T-helper 17 cell (primary cell): Measurements from ENCODE around the gene CR1. TPM values are rescaled to one million over a fixed set of nuclear protein-coding genes. Genes with fewer than 3 reads are reported as not detected.
"Not testable (repeated sequence)": the region's sequence is repeated elsewhere in the genome, so short reads cannot be mapped to it uniquely, and the experiment has no call there.

Experiments used
- ATAC-seq: fragments of 150-1000 bp; cut with Tn5 transposase; 2 replicates; pipeline ENCODE4 v1.10.0; 2021; ENCODE audit warnings: mild to moderate bottlenecking, moderate library complexity
- DNase-seq, 3 donors: peaks; one replicate each; pipeline versions ENCODE4 v3.0.0 to v3.0.0-alpha.2; 2020 to 2021
- H3K9me3 ChIP-seq: one replicate; pipeline ENCODE4 v1.7.0; 2013; ENCODE audit warnings: low read length, mild to moderate bottlenecking; ENCODE audit not compliant: control insufficient read depth, poor library complexity, severe bottlenecking
- H3K27ac Mint-ChIP-seq: one replicate; pipeline ENCODE4 v1.8.0; 2022; ENCODE audit warnings: mild to moderate bottlenecking, moderate library complexity, mixed read lengths
- H3K27me3 Mint-ChIP-seq: one replicate; pipeline ENCODE4 v1.8.0; 2022; ENCODE audit warnings: mixed read lengths
- H3K36me3 Mint-ChIP-seq: one replicate; pipeline ENCODE4 v1.8.0; 2022; ENCODE audit warnings: low read depth, mixed read lengths
- H3K4me1 Mint-ChIP-seq: one replicate; pipeline ENCODE4 v1.8.0; 2022; ENCODE audit warnings: mild to moderate bottlenecking, mixed read lengths
- H3K4me3 Mint-ChIP-seq: one replicate; pipeline ENCODE4 v1.8.0; 2022; ENCODE audit warnings: mild to moderate bottlenecking, moderate library complexity, mixed read lengths
- total RNA-seq, 4 donors: library from RNA in 2 of 4; stranded (reverse) in 2 of 4; gene quantifications; one replicate each; pipeline ENCODE4 v1.2.3 and lab custom pipeline; 2022 to 2026

The CR1 gene
- total RNA-seq, 2 donors from 2014 or later, result 27.6 to 28.3 TPM

DNA sequence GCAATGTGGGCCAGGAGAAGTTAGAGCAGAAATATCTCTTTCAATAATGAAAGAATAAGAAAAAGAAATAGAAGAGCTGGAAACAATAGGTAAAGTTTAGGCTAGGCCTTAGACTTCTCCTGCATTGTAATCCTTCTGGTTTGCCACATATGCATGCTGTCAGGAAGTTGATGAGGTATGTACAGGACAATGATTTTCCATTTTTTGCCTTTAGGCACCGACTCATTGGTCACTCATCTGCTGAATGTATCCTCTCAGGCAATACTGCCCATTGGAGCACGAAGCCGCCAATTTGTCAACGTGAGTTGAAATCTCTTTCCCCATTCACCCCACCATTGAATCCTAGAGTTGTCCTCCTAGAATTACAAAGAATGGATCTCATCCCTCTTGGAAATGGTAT lies 79.4 kb downstream of the CR1 start:
- not testable (repeated sequence) for ATAC-seq, H3K27ac Mint-ChIP-seq, DNase-seq, H3K4me1 Mint-ChIP-seq, H3K4me3 Mint-ChIP-seq, H3K9me3 ChIP-seq, H3K27me3 Mint-ChIP-seq, H3K36me3 Mint-ChIP-seq

DNA sequence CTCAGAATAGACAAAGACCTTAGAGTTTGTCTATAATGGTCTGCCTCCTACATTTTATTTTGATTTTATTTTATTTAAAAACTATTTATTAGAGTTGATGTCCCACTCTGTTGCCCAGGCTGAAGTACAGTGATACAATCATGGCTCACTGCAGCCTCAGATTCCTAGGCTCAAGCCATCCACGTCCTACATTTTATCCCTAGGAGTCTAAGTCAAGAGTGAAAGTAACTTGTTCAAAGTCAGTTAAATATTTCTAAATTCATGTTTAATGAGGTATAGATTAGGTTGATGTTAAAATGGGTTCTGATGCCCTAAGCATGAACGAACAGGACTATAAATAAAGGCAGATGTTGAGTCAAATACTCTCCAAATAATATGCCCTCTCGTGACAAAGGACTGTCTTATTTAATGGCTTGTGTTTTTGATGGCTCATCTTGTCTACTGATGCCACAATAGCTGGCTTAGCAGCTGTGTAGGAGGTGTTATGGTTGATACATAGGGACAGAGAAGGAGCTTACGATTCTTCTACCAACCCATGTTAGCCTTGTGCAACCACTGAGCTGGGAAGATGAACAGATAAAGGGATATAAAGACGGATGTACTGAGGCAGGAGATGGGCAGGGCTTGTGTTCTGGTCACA lies 83.0 kb downstream of the CR1 start:
- Mint-ChIP-seq H3K4me1 (peaks cover 3% of the 10 kb centered on the region), H3K36me3 (peaks cover 8% of the 10 kb centered on the region), H3K4me3 (no peak overlapping the region), H3K27me3 (peaks cover 25% of the 10 kb centered on the region), H3K27ac (no peak overlapping the region)
- ATAC-seq, result no peak
- H3K9me3 ChIP-seq, result no peaks in the 10 kb centered on the region
- DNase-seq, result no peak

DNA sequence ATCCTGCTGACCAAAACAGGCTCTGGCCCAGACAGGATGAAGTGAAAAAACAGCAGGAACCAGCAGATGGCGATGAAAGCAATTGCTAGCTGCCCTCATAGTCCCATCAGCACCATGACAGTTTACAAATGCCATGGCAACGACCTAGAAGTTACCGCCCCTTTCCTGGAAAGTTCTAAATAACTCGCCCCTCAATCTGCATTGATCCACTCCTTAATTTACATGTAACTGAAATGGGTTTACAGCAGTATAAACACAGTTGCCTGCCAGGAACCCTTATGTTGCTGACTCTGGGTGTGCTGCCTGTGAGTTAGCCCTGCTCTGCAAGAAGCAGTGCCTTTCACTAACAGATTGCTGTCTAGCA lies 83.5 kb downstream of the CR1 start:
- H3K9me3 ChIP-seq, result no peaks in the 10 kb centered on the region
- ATAC-seq (peak; percentile 56), DNase-seq (no peak)
- H3K27me3 Mint-ChIP-seq, result peaks cover 25% of the 10 kb centered on the region
- no peak overlapping the region for H3K27ac Mint-ChIP-seq
- peaks cover 3% of the 10 kb centered on the region for H3K4me1 Mint-ChIP-seq
- peaks cover 8% of the 10 kb centered on the region for H3K36me3 Mint-ChIP-seq
- H3K4me3 Mint-ChIP-seq, result no peak overlapping the region

DNA sequence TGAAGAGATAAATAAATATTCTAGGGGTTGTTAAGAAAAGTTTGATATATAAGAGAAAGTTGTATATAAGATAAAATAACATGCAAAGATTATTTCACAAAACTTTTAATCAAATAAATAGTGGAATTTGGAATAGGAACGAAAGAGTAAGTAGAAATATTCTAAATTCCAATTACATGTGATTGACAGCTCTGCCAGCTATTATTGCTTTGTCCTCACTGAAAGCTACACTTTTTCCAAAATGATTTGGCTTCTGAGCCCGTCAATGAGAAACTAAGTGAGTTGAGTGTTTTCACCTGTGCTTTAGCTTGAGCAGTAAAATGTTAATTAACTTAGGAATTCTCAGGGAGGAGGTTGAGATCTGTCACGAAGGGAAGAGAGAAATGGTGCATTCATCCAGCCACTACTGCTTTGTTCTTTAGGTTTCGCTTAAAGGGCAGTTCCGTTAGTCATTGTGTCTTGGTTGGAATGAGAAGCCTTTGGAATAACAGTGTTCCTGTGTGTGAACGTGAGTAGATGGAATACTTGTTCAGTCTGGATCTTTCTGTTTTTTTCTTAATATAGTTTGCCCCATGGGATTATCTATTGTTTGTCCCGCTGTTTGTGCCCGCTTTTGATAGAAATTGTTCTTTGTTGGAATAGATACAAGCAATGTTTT lies 85.7 kb downstream of the CR1 start:
- Mint-ChIP-seq H3K27ac (no peak overlapping the region), H3K4me3 (no peak overlapping the region), H3K4me1 (peaks cover 3% of the 10 kb centered on the region), H3K36me3 (peaks cover 11% of the 10 kb centered on the region), H3K27me3 (peaks cover 21% of the 10 kb centered on the region)
- no peak for DNase-seq
- H3K9me3 ChIP-seq, result no peaks in the 10 kb centered on the region
- ATAC-seq, result no peak

DNA sequence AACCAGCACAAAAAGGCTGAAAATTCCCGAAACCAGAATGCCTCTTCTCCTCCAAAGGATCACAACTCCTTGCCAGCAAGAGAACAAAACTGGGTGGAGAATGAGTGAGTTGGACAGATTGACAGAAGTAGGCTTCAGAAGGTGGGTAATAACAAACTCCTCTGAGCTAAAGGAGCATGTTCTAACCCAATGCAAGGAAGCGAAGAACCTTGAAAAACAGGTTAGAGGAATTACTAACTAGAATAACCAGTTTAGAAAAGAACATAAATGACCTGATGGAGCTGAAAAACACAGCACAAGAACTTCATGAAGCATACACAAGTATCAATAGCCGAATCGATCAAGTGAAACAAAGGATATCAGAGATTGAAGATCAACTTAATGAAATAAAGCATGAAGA lies 93.5 kb downstream of the CR1 start:
- H3K27me3 Mint-ChIP-seq, result peaks cover 25% of the 10 kb centered on the region
- not testable (repeated sequence) for H3K9me3 ChIP-seq, H3K4me1 Mint-ChIP-seq, H3K4me3 Mint-ChIP-seq, DNase-seq, H3K36me3 Mint-ChIP-seq, H3K27ac Mint-ChIP-seq, ATAC-seq

DNA sequence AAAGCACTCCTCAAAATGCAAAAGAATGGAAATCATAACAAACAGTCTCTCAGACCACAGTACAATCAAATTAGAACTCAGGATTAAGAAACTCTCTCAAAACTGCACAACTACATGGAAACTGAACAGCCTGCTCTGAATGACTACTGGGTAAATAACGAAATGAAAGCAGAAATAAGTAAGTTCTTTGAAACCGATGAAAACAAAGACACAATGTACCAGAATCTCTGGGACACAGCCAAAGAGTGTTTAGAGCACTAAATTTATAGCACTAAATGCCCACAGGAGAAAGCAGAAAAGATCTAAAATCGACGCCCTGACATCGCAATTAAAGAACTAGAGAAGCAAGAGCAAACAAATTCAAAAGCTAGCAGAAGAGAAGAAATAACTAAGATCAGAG lies 95.2 kb downstream of the CR1 start:
- H3K27ac Mint-ChIP-seq, H3K4me3 Mint-ChIP-seq, H3K4me1 Mint-ChIP-seq, H3K9me3 ChIP-seq, H3K36me3 Mint-ChIP-seq, DNase-seq, ATAC-seq: not testable (repeated sequence)
- H3K27me3 Mint-ChIP-seq, result peaks cover 31% of the 10 kb centered on the region

DNA sequence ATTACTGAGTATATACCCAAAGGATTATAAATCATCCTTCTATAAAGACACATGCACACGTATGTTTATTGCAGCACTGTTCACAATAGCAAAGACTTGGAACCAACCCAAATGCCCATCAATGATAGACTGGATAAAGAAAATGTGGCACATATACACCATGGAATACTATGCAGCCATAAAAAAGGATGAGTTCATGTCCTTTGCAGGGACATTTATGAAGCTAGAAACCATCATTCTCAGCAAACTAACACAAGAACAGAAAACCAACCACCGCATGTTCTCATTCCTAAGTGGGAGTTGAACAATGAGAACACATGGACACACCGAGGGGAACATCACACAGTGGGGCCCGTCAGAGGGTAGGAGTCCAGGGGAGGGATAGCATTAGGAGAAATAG lies 98.1 kb downstream of the CR1 start:
- ATAC-seq, H3K36me3 Mint-ChIP-seq: not testable (repeated sequence)

DNA sequence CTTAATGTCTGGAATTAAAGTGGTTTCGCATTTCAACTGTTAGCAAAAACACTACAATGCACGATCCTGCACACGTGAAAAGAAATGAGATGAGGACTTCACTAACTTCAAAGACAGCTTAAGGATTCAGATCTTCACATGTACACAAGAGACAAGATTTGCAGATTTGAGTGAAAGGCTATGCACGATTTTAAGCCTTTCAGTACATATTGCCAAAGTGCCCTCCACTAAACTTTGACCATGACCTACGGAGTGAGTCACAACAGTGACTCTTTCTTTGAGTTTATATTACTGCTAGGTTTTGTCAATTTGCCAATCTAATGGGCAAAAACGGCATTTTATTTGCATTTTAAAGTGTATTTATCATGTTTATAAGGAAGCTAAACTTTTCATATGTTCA lies 107.8 kb downstream of the CR1 start:
- H3K27ac Mint-ChIP-seq, result no peak overlapping the region
- ATAC-seq (no peak), DNase-seq (no peak)
- no peaks in the 10 kb centered on the region for H3K4me1 Mint-ChIP-seq
- no peaks in the 10 kb centered on the region for H3K36me3 Mint-ChIP-seq
- peaks cover 23% of the 10 kb centered on the region for H3K27me3 Mint-ChIP-seq
- H3K9me3 ChIP-seq, result no peaks in the 10 kb centered on the region
- H3K4me3 Mint-ChIP-seq, result no peak overlapping the region

More for the DNA sequence above, 98.1 kb downstream of the CR1 start:
- H3K4me1 Mint-ChIP-seq, H3K4me3 Mint-ChIP-seq, DNase-seq, H3K27ac Mint-ChIP-seq, H3K9me3 ChIP-seq: not testable (repeated sequence)
- H3K27me3 Mint-ChIP-seq, result peaks cover 28% of the 10 kb centered on the region

DNA sequence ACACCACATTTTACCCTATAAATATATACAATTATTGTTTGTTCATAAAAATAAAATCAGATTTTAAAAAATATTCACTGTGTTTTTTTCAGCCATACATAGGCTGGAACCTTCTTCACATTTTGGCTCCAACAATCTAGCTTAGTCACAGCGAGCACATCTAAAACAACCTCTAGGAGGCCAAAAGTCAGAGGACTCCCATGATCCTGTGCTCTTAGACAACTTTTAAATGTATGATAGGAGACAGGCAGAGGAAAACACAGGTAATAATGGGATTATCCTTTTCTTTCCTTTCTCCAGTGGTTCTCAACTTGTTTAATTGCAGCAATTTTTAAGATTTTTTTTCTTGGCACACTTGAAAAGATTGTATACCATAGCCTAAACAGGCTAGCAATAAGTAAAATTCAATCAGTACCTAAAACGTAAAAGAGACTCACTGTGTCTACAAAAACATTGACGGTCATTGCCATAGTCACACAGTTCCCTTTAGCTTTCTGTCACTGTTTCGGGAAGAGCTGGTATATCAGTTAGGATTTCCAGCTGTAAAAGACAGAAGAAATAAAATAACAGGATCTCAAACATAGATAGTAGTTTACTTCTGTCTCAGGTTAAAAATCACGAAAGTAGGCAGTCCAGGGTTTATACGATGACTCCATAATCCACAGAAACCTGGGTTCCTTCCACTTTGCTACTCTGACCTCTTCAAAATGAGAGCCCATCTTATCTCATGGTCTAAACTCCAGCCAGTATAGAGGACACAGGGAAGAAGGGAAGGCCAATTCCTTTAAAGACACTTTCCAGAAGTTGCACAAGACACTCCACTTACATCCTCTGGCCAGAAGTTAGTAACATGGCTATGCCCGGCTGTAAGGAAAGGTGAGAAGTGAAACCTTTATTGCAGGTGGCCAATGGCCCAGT lies 109.7 kb downstream of the CR1 start:
- H3K9me3 ChIP-seq, result no peaks in the 10 kb centered on the region
- ATAC-seq, result no peak
- DNase-seq, result no peak
- H3K4me1 Mint-ChIP-seq, result no peaks in the 10 kb centered on the region
- no peak overlapping the region for H3K27ac Mint-ChIP-seq
- no peaks in the 10 kb centered on the region for H3K36me3 Mint-ChIP-seq
- H3K27me3 Mint-ChIP-seq, result peaks cover 13% of the 10 kb centered on the region
- H3K4me3 Mint-ChIP-seq, result no peak overlapping the region

DNA sequence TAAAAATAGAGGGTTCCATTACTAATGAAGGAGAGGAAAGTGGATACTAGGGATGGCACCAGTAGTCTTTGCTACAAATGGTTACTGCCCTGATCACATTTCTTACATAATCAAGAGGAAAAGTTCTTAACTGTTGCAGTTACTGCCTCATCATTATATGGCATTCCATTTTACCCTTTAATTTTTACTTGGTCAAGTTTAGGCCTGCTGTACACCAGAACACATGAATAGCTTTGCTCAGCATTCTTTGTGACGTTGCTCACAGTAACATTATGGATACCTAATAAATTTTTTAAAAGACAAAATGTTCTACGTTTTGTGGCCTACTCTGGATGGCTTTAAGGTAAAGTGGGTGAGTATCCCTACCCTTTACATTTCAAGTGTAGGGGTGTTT lies 110.4 kb downstream of the CR1 start:
- no peak for ATAC-seq
- Mint-ChIP-seq H3K4me1 (no peaks in the 10 kb centered on the region), H3K4me3 (no peak overlapping the region), H3K27me3 (peaks cover 13% of the 10 kb centered on the region), H3K27ac (no peak overlapping the region), H3K36me3 (no peaks in the 10 kb centered on the region)
- no peak for DNase-seq
- no peaks in the 10 kb centered on the region for H3K9me3 ChIP-seq

DNA sequence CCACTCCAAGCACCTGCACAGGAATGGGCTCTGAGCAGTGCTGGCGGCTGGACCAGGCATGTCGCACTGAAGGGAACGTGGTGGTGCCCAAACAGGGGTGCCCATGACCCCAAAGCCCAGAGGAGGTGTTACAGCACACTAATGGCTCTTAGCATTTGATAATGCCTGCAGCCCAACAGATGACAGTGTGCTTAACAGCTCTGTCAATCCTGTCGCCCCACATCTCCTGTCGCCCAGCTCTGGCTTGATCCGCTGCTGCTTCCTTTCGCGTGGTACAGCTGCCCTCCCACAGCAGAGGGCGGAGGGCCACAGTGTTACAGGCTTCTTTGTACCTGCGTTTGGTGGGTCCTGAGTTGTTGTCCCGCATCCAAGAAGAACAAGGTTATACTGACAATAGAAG lies 116.8 kb downstream of the CR1 start:
- Mint-ChIP-seq H3K4me1 (no peaks in the 10 kb centered on the region), H3K4me3 (no peak overlapping the region), H3K36me3 (peaks cover 3% of the 10 kb centered on the region), H3K27ac (no peak overlapping the region), H3K27me3 (peaks cover 8% of the 10 kb centered on the region)
- ATAC-seq (no peak), DNase-seq (no peak)
- no peaks in the 10 kb centered on the region for H3K9me3 ChIP-seq

DNA sequence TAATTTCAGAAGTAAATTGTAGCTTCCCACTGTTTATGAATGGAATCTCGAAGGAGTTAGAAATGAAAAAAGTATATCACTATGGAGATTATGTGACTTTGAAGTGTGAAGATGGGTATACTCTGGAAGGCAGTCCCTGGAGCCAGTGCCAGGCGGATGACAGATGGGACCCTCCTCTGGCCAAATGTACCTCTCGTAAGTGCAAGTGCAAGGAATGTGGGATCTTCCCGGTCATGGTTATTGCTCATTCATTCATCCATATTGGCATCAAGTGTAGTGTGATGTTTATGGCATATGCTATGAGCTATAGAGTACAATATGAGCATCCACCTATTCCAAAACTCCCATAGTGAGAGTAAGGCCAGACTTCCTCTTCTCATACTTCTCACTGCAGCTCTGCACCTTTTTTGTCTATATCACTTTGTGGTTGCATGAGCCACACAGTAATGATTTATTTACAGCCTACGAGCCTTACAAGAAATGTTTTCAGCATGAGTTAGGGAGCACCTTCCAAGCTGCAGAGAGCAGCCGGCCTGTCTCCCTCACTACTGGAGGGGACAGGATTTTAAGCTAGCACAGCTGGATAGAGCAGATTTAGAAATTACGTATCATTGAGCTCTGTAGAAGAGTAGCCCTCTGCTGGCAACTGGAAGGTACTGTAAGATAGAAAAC lies 124.0 kb downstream of the CR1 start:
- Mint-ChIP-seq H3K27me3 (peaks cover 8% of the 10 kb centered on the region), H3K27ac (peak overlapping the region; percentile 27), H3K4me1 (peaks cover 4% of the 10 kb centered on the region), H3K36me3 (no peaks in the 10 kb centered on the region), H3K4me3 (no peak overlapping the region)
- H3K9me3 ChIP-seq, result no peaks in the 10 kb centered on the region
- ATAC-seq, result peak; percentile 85
- no peak for DNase-seq

DNA sequence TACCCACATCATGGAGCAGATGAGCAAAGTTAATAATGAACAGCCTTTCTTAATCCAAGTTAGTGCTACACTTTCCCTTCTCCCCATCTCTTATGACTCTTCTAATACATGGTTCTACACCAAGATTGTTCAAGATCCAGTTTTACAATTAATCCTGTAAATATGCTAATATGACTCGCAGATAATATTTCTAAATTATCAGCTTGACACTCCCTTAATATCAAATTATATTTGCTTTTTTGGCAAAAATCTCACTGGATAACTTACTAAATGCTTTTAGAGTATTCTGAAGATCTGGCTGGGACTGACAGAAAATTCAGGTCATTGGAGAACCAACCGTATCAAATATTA lies 124.6 kb downstream of the CR1 start:
- H3K4me3 Mint-ChIP-seq, result no peak overlapping the region
- no peaks in the 10 kb centered on the region for H3K9me3 ChIP-seq
- peak overlapping the region; percentile 27 for H3K27ac Mint-ChIP-seq
- H3K4me1 Mint-ChIP-seq, result peaks cover 4% of the 10 kb centered on the region
- ATAC-seq (no peak), DNase-seq (no peak)
- H3K27me3 Mint-ChIP-seq, result peaks cover 8% of the 10 kb centered on the region
- no peaks in the 10 kb centered on the region for H3K36me3 Mint-ChIP-seq
